ENCODE data around the gene RNF40.

Gene RNF40

DNA sequence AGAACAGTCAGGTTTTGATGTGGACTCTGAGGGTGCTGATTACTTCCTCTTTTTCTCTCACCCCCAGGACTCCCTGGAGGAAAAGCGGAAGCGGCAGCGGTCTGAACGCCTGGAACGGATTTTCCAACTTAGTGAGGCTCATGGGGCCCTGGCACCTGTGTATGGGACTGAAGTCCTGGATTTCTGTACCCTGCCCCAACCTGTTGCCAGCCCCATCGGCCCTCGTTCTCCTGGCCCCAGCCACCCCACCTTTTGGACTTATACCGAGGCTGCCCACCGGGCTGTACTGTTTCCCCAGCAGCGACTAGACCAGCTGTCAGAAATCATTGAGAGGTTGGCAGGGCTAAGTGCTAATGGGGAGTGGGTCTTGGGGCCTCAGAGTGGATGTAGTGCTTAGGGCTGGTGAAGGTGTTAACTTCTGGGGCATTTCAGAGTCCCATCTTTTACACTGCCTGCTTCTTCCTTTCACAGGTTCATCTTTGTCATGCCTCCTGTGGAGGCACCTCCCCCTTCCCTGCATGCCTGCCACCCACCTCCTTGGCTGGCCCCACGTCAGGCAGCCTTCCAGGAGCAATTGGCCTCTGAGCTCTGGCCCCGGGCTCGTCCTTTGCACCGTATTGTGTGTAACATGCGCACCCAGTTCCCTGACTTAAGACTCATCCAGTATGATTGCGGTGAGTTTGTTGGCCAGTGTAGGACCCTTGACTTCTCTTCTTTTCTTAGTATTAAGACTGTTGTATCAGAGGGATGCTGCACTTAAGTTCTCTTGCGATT lies 33.0 kb upstream of the RNF40 start:
- TF ChIP-seq GATA1 (IDR thresholded peaks at IDR 0.05; ENCODE audit: low read depth, low read length) (no peak), POLR2A (IDR thresholded peaks at IDR 0.05; ENCODE audit: low read length) (no peak)
- DNase-seq: no peak

DNA sequence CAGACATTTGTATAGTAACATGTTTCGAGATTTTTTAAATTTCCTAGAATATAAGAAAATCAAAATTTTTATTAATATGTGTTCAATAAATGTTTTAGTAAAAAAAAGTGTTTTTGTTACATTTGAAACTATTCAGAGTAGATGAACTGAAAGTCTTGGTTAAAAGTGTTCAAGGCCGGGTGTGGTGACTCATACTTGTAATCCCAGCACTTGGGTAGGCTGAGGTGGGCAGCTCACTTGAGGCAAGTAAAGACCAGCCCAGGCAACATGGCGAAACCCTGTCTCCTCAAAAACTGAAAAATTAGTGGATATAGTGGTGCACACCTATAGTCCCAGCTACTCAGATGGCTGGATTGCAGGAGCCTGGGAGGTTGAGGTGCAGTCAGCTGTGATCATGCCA lies 30.7 kb upstream of the RNF40 start:
- TF ChIP-seq GATA1 (IDR thresholded peaks at IDR 0.05; ENCODE audit: low read depth, low read length) (no peak), POLR2A (IDR thresholded peaks at IDR 0.05; ENCODE audit: low read length) (no peak)
- DNase-seq: no peak

DNA sequence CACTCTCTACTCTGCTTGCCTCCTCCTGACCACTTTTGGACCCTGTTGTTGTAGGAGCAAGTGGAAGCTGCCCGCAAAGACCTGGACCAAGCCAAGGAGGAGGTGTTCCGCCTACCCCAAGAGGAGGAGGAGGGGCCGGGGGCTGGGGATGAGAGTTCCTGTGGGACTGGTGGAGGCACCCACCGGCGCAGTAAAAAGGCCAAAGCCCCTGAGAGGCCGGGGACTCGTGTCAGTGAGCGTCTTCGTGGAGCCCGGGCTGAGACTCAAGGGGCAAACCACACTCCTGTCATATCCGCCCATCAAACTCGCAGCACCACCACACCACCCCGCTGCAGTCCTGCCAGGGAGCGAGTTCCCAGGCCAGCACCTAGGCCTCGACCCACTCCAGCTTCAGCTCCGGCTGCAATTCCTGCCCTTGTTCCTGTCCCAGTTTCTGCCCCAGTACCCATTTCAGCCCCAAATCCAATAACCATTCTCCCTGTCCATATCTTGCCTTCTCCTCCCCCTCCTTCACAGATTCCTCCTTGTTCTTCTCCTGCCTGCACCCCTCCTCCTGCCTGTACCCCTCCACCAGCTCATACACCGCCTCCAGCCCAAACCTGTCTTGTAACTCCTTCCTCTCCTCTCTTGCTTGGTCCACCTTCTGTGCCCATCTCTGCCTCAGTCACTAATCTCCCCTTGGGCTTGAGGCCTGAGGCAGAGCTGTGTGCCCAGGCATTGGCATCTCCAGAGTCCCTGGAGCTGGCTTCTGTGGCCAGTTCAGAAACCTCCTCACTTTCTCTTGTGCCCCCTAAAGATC lies 24.9 kb upstream of the RNF40 start:
- no peak for DNase-seq
- TF ChIP-seq GATA1 (IDR thresholded peaks at IDR 0.05; ENCODE audit: low read depth, low read length) (no peak), POLR2A (IDR thresholded peaks at IDR 0.05; ENCODE audit: low read length) (no peak)

DNA sequence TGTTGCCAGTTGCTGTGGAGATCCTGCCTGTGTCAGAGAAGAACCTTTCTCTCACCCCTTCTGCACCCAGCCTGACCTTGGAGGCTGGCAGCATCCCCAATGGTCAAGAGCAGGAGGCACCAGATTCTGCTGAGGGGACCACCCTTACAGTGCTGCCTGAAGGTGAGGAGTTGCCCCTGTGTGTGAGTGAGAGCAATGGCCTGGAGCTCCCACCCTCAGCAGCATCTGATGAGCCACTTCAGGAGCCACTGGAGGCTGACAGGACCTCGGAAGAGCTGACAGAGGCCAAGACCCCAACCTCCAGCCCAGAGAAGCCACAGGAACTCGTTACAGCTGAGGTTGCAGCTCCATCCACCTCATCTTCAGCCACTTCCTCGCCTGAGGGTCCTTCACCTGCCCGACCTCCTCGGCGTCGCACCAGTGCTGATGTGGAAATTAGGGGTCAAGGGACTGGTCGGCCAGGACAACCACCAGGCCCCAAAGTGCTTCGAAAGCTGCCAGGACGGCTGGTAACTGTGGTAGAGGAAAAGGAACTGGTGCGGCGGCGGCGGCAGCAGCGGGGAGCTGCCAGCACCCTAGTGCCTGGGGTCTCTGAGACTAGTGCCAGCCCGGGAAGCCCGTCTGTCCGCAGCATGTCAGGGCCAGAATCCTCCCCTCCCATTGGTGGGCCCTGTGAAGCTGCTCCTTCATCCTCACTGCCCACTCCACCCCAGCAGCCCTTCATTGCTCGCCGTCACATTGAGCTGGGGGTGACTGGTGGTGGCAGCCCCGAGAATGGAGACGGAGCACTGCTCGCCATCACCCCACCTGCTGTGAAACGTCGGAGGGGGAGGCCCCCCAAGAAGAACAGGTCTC lies 24.1 kb upstream of the RNF40 start:
- TF ChIP-seq GATA1 (IDR thresholded peaks at IDR 0.05; ENCODE audit: low read depth, low read length) (no peak), POLR2A (IDR thresholded peaks at IDR 0.05; ENCODE audit: low read length) (no peak)
- DNase-seq: no peak

DNA sequence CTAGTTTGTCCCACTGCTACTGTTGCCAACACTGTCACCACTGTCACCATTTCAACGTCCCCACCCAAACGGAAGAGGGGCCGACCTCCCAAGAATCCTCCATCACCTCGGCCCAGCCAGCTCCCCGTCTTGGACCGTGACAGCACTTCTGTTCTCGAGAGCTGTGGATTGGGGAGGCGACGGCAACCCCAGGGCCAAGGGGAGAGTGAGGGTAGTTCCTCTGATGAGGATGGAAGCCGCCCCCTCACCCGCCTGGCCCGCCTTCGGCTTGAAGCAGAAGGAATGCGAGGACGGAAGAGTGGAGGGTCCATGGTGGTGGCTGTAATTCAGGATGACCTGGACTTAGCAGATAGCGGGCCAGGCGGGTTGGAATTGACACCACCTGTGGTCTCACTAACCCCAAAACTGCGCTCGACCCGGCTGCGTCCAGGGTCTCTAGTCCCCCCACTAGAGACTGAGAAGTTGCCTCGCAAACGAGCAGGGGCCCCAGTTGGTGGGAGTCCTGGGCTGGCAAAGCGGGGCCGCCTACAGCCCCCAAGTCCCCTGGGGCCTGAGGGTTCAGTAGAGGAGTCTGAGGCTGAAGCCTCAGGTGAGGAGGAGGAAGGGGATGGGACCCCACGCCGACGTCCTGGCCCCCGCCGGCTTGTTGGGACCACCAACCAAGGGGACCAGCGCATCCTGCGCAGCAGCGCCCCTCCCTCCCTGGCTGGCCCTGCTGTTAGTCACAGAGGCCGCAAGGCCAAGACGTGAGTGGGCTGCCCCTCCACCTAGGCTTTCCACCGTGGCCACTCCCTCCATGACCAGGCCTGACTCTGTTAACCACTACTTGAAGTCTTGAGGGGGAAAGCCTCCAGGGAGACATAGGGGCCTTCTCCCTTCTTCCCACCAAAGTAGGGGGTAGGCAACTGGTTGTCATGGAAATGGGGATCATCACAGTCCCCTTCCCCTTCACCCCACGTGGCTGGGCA lies 22.9 kb upstream of the RNF40 start:
- no peak for DNase-seq
- TF ChIP-seq POLR2A (IDR thresholded peaks at IDR 0.05; ENCODE audit: low read length): no peak
- no peak for TF ChIP-seq GATA1 (IDR thresholded peaks at IDR 0.05; ENCODE audit: low read depth, low read length)

DNA sequence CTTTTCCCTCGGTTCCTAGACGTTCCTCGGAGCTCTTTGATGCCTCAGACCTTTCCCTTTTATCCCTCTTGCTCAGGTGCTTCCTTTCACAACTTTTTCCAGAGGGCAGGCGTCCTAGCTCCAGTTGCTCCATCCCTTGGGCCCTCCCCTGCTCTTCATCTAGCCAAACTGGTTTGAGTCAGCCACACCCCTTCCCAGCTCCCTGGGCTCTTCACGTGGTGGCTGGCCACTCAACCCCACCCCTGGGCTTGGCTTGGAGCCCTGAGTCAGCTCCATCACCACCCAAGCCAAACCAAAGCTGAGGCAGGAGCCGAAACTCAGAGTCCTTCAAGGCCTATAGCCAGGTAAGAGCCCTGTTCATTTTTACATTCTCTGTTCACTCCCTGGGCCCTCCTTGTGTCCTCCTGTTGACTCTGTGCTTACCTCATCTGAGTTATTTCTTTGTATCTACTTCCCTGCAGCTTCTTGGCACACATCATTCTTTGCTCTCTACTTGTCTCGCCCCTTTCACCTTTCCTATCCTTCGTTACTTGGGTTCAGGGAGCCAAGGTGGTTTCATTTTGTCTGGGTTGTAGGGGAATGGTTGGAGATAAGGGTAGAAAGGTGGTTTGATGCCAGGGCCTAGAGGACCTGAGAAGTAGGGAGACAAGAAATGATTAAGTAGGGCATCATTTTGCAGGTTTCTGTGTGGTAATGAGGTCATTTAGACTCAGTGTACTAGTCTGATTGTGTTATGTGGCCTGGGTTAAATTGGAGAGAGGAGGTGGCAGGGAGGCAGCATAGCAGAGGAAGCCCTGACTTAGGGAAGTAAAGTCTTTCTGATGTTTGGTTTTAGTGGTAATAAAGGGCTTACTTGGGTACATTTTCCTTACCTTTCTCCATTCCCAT lies 21.5 kb upstream of the RNF40 start:
- TF ChIP-seq POLR2A (IDR thresholded peaks at IDR 0.05; ENCODE audit: low read length) (no peak), GATA1 (IDR thresholded peaks at IDR 0.05; ENCODE audit: low read depth, low read length) (no peak)
- peak; percentile 80 to 88 for DNase-seq

DNA sequence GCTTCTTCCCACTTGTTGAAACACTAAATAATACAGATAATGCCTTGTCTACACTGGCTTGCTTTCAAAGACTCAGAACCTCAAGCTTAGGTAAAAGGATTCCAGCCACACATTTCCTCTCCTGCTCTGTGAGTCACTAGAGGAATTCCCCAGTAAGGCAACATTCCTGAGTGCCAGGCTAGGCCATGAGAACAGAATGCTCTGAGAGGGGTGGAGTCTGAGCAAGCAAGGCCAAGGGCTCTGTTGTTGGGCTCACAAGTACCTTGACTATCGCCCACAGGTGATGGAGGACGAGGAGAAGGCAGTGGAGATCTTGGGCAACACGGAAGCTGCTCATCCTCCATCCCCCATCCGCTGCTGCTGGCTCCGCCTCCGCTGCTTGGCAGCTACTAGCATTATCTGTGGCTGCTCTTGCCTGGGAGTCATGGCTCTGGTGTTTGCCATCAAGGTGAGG lies 20.6 kb upstream of the RNF40 start:
- no peak for DNase-seq
- TF ChIP-seq POLR2A (IDR thresholded peaks at IDR 0.05; ENCODE audit: low read length) (no peak), GATA1 (IDR thresholded peaks at IDR 0.05; ENCODE audit: low read depth, low read length) (no peak)

DNA sequence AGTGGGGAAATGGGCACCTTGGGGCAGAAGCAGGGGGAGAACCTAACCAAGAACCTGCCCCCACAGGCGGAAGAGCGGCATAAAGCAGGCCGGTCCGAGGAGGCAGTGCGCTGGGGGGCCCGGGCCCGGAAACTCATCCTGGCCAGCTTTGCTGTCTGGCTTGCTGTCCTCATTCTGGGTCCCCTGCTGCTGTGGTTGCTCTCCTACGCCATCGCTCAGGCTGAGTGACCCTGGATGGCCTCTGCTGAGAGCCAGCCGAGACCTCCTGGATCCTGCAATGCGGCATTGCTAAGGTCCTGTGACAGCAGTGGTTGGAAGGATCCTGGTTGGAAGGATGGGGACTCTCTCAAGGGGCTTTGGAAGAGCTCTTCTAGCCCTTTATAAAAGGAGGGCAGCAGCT lies 18.4 kb upstream of the RNF40 start:
- TF ChIP-seq GATA1 (IDR thresholded peaks at IDR 0.05; ENCODE audit: low read depth, low read length) (no peak), POLR2A (IDR thresholded peaks at IDR 0.05; ENCODE audit: low read length) (no peak)
- no peak for DNase-seq

DNA sequence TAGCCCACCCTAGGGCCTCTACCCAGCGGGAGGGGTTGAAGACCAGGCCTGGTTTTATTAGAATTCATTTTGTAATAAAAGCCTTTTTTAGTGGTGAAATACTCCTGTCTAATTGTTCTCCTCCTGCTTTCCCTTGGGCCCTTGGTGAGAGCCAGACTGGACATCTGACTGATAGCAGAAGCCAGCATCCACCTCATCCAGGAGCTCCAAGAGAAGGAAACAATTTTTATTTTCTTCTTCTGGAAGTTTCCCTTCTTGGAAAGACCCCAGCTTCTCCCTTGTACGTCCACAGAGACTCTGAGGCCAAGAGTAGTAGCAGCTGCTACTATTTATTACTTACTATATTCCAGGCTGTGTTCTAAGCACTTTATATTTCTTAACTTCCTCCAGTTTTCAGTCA lies 17.9 kb upstream of the RNF40 start:
- no peak for DNase-seq
- no peak for TF ChIP-seq POLR2A (IDR thresholded peaks at IDR 0.05; ENCODE audit: low read length)
- TF ChIP-seq GATA1 (IDR thresholded peaks at IDR 0.05; ENCODE audit: low read depth, low read length): no peak

DNA sequence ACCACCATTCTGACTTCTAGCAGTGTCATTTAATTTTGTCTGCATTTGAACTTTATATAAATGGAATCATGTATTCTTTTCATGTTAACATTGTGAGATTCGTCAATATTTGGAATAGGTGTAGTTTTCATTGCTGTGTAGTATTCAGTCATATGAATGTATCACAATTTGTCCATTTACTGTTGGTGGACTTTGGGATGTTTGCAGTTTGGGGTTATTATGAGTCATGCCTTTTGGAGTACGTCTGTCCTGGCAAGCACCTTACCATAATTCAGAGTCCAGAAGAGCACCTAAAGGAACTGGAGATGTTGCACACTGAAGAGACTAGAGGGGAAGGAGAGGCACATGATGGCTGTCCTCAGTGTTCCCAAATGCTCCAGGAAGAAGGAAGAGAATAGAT lies 17.0 kb upstream of the RNF40 start:
- no peak for TF ChIP-seq GATA1 (IDR thresholded peaks at IDR 0.05; ENCODE audit: low read depth, low read length)
- no peak for TF ChIP-seq POLR2A (IDR thresholded peaks at IDR 0.05; ENCODE audit: low read length)

DNA sequence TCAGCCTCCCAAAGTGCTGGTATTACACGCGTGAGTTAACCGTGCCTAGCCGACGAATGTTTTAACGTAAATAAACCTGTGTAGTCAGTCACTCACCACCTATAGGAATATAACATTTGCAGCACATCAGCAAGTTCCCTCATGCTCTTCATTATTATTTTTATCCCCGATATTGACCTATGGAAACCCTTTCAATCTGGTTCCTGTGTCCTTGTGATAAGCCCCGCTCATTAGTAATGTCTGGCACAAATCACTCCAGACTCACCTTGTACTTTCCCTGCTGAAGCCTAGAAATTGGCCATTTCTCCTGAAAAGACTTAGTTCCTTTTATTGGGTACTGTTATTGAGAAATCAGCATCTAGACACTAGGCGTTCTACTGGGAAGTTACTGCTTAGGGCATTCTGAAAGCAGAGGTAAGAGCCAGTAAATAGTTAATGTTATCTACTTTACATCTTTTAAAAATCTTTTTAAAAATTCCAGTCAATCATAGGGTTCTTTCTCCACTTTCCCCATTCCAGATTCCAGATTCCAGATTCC lies 15.4 kb upstream of the RNF40 start:
- TF ChIP-seq GATA1 (IDR thresholded peaks at IDR 0.05; ENCODE audit: low read depth, low read length): no peak
- no peak for TF ChIP-seq POLR2A (IDR thresholded peaks at IDR 0.05; ENCODE audit: low read length)

More for the DNA sequence above, 17.0 kb upstream of the RNF40 start:
- no peak for DNase-seq

DNA sequence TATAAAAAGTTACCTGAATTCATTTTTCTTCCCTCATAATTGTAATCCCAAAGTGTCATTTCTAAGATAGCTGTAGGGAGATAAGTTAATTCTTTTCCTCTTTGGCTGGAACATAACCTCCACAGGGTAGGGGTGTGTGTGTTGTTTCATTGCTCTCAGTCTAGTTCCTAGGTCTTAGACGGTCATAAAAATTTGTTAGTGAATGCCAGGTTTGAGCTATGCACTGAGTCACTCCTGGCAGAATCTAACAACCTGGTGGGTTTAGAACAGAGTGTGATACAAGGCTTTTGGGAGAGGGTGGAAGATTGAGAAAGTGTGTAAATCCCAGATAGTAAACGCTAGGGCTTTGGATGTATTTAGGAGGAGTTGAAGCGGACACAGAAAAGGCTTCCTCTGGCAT lies 14.8 kb upstream of the RNF40 start:
- DNase-seq: no peak
- TF ChIP-seq POLR2A (IDR thresholded peaks at IDR 0.05; ENCODE audit: low read length): no peak
- TF ChIP-seq GATA1 (IDR thresholded peaks at IDR 0.05; ENCODE audit: low read depth, low read length): no peak

More for the DNA sequence above, 15.4 kb upstream of the RNF40 start:
- DNase-seq: no peak

Measured in erythroblast (primary cell).